ENCODE results near the gene BRAP.

BRAP gene

DNA sequence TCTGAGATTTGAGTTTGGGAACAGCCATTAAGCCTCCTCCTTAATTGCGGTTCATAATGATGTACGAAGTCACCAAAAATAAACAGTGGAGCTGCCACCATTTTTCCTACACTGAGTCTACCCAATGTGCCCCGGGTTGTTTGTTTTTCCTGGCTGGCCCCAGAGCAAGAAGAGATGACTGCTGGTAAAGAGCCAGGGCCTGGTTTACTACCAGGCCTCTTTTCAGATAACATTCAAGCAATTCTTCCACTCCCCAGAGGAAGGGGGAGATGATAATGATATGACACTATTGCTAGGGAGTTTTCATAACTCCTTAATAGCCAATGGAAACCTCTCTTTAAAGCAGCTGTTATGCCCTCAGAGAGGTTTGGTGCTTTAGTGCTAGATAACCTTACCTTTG is 42.3 kb downstream of the BRAP start (continued):
- TF ChIP-seq, protein P1, sequence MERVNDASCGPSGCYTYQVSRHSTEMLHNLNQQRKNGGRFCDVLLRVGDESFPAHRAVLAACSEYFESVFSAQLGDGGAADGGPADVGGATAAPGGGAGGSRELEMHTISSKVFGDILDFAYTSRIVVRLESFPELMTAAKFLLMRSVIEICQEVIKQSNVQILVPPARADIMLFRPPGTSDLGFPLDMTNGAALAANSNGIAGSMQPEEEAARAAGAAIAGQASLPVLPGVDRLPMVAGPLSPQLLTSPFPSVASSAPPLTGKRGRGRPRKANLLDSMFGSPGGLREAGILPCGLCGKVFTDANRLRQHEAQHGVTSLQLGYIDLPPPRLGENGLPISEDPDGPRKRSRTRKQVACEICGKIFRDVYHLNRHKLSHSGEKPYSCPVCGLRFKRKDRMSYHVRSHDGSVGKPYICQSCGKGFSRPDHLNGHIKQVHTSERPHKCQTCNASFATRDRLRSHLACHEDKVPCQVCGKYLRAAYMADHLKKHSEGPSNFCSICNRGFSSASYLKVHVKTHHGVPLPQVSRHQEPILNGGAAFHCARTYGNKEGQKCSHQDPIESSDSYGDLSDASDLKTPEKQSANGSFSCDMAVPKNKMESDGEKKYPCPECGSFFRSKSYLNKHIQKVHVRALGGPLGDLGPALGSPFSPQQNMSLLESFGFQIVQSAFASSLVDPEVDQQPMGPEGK (tag by site-specific recombination; IDR thresholded peaks at IDR 0.05), result peak; percentile 45; the same call in 1 of the 2 replicates
- TF ChIP-seq ELK4 (IDR thresholded peaks at IDR 0.05; ENCODE audit: borderline replicate concordance, low read depth, low read length), result no peak
- TF ChIP-seq, protein P2, sequence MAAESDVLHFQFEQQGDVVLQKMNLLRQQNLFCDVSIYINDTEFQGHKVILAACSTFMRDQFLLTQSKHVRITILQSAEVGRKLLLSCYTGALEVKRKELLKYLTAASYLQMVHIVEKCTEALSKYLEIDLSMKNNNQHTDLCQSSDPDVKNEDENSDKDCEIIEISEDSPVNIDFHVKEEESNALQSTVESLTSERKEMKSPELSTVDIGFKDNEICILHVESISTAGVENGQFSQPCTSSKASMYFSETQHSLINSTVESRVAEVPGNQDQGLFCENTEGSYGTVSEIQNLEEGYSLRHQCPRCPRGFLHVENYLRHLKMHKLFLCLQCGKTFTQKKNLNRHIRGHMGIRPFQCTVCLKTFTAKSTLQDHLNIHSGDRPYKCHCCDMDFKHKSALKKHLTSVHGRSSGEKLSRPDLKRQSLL (tag by site-specific recombination; IDR thresholded peaks at IDR 0.05), result no peak
- TF ChIP-seq, protein P3, sequence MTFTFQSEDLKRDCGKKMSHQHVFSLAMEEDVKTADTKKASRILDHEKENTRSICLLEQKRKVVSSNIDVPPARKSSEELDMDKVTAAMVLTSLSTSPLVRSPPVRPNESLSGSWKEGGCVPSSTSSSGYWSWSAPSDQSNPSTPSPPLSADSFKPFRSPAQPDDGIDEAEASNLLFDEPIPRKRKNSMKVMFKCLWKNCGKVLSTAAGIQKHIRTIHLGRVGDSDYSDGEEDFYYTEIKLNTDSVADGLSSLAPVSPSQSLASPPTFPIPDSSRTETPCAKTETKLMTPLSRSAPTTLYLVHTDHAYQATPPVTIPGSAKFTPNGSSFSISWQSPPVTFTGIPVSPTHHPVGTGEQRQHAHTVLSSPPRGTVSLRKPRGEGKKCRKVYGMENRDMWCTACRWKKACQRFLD (tag by site-specific recombination; IDR thresholded peaks at IDR 0.05), result no peak
- TF ChIP-seq ZNF354C (tag by site-specific recombination; IDR thresholded peaks at IDR 0.05; ENCODE audit: borderline replicate concordance, low read depth), result no peak
- TF ChIP-seq ZNF174 (tag by site-specific recombination; IDR thresholded peaks at IDR 0.05), result no peak
- TF ChIP-seq ZSCAN30 (tag by site-specific recombination; IDR thresholded peaks at IDR 0.05), result peak; percentile 81; the same call in 1 of the 2 replicates
- TF ChIP-seq ZNF132 (tag by site-specific recombination; IDR thresholded peaks at IDR 0.05; ENCODE audit: borderline replicate concordance), result no peak
- TF ChIP-seq, protein P4, sequence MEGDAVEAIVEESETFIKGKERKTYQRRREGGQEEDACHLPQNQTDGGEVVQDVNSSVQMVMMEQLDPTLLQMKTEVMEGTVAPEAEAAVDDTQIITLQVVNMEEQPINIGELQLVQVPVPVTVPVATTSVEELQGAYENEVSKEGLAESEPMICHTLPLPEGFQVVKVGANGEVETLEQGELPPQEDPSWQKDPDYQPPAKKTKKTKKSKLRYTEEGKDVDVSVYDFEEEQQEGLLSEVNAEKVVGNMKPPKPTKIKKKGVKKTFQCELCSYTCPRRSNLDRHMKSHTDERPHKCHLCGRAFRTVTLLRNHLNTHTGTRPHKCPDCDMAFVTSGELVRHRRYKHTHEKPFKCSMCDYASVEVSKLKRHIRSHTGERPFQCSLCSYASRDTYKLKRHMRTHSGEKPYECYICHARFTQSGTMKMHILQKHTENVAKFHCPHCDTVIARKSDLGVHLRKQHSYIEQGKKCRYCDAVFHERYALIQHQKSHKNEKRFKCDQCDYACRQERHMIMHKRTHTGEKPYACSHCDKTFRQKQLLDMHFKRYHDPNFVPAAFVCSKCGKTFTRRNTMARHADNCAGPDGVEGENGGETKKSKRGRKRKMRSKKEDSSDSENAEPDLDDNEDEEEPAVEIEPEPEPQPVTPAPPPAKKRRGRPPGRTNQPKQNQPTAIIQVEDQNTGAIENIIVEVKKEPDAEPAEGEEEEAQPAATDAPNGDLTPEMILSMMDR (tag by site-specific recombination; IDR thresholded peaks at IDR 0.05), result no peak
- 0 out of 2 replicates have a peak, but pooled peaks have one; percentile 17 for TF ChIP-seq ZNF335 (tag by site-specific recombination; conservative IDR thresholded peaks at IDR 0.05)
- peak; percentile 72; the same call in 1 of the 2 replicates for TF ChIP-seq ZNF580 (tag by site-specific recombination; IDR thresholded peaks at IDR 0.05)
- peak; percentile 68; the same call in 1 of the 2 replicates for TF ChIP-seq ZNF561 (tag by site-specific recombination; IDR thresholded peaks at IDR 0.05; ENCODE audit: borderline replicate concordance)
- TF ChIP-seq ZNF529 (tag by site-specific recombination; IDR thresholded peaks at IDR 0.05; ENCODE audit: insufficient replicate concordance), result no peak
- no peak for TF ChIP-seq ZNF292 (tag by site-specific recombination; IDR thresholded peaks at IDR 0.05; ENCODE audit: borderline replicate concordance, low read depth)
- TF ChIP-seq, protein P5, sequence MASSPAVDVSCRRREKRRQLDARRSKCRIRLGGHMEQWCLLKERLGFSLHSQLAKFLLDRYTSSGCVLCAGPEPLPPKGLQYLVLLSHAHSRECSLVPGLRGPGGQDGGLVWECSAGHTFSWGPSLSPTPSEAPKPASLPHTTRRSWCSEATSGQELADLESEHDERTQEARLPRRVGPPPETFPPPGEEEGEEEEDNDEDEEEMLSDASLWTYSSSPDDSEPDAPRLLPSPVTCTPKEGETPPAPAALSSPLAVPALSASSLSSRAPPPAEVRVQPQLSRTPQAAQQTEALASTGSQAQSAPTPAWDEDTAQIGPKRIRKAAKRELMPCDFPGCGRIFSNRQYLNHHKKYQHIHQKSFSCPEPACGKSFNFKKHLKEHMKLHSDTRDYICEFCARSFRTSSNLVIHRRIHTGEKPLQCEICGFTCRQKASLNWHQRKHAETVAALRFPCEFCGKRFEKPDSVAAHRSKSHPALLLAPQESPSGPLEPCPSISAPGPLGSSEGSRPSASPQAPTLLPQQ (tag by site-specific recombination; IDR thresholded peaks at IDR 0.05), result peak; percentile 73; the same call in 1 of the 2 replicates
- peak; percentile 82 for TF ChIP-seq IKZF3 (tag by site-specific recombination; IDR thresholded peaks at IDR 0.05)
- TF ChIP-seq ZNF175 (tag by site-specific recombination; IDR thresholded peaks at IDR 0.05), result no peak
- TF ChIP-seq SCRT1 (tag by site-specific recombination; IDR thresholded peaks at IDR 0.05; ENCODE audit: borderline replicate concordance), result no peak
- TF ChIP-seq AEBP2 (tag by site-specific recombination; IDR thresholded peaks at IDR 0.05; ENCODE audit: borderline replicate concordance), result no peak
- no peak for TF ChIP-seq KLF10 (tag by site-specific recombination; IDR thresholded peaks at IDR 0.05)
- TF ChIP-seq KLF16 (tag by site-specific recombination; IDR thresholded peaks at IDR 0.05), result no peak
- peak; percentile 63 for TF ChIP-seq ZBTB17 (tag by site-specific recombination; IDR thresholded peaks at IDR 0.05)
- no peak for TF ChIP-seq ZSCAN4 (tag by site-specific recombination; IDR thresholded peaks at IDR 0.05)
- no peak for TF ChIP-seq ZNF239 (tag by site-specific recombination; IDR thresholded peaks at IDR 0.05)
